GM23338 (cell line): ENCODE measurements around the gene SYNE2. TPM values are rescaled to one million over a fixed set of nuclear protein-coding genes. Genes with fewer than 3 reads are reported as not detected.

Source experiments
- ATAC-seq: fragments of 200-7000 bp; cut with Tn5 transposase; 3 replicates; pipeline ENCODE4 v1.9.1; 2020
- DNase-seq: peaks from one replicate; pipeline ENCODE4 v3.0.0-alpha.2; 2015; ENCODE audit warnings: low spot score
- H2AFZ ChIP-seq: fragments of 200-600 bp; sonication (generic); 2 replicates; pipeline ENCODE4 v1.8.0; 2016; ENCODE audit warnings: antibody characterized with exemption, mild to moderate bottlenecking, moderate library complexity
- H3F3A ChIP-seq: fragments of 200-600 bp; sonication (generic); replicated peaks from 2 replicates; pipeline ENCODE4 v1.8.0; 2017; ENCODE audit warnings: antibody characterized with exemption, mixed run types, low read depth
- H3K27ac ChIP-seq: fragments of 200-600 bp; sonication (generic); 2 replicates; pipeline ENCODE4 v1.6.1; 2016; ENCODE audit warnings: low read depth
- H3K27me3 ChIP-seq: fragments of 200-600 bp; sonication (generic); 2 replicates; pipeline ENCODE4 v1.8.0; 2016; ENCODE audit warnings: mild to moderate bottlenecking, mixed run types, moderate library complexity; ENCODE audit not compliant: insufficient read depth
- H3K36me3 ChIP-seq: fragments of 200-600 bp; sonication (generic); 2 replicates; pipeline ENCODE4 v1.8.0; 2016; ENCODE audit warnings: mild to moderate bottlenecking; ENCODE audit not compliant: insufficient read depth
- H3K4me1 ChIP-seq: fragments of 200-600 bp; sonication (generic); 2 replicates; pipeline ENCODE4 v1.8.0; 2016; ENCODE audit warnings: mild to moderate bottlenecking, moderate library complexity; ENCODE audit not compliant: insufficient read depth
- H3K4me2 ChIP-seq: fragments of 200-600 bp; sonication (generic); 2 replicates; pipeline ENCODE4 v1.7.1; 2017; ENCODE audit warnings: mixed run types
- H3K4me3 ChIP-seq: fragments of 200-600 bp; sonication (generic); 2 replicates; pipeline ENCODE4 v1.6.1; 2016; ENCODE audit warnings: mixed run types
- H3K79me2 ChIP-seq: fragments of 200-600 bp; sonication (generic); replicated peaks from 2 replicates; pipeline ENCODE4 v1.8.0; 2017; ENCODE audit warnings: mild to moderate bottlenecking; ENCODE audit not compliant: insufficient read depth
- H3K9me2 ChIP-seq: fragments of 200-600 bp; sonication (generic); 2 replicates; pipeline ENCODE4 v1.8.0; 2017; ENCODE audit not compliant: insufficient read depth
- H4K20me1 ChIP-seq: fragments of 200-600 bp; sonication (generic); replicated peaks from 2 replicates; pipeline ENCODE4 v1.8.0; 2017; ENCODE audit warnings: mild to moderate bottlenecking; ENCODE audit not compliant: insufficient read depth
- H3K27ac Mint-ChIP-seq: 2 replicates; pipeline ENCODE4 v1.8.0; 2020; ENCODE audit warnings: inconsistent platforms, mild to moderate bottlenecking, moderate library complexity, mixed read lengths
- H3K27me3 Mint-ChIP-seq: 3 replicates; pipeline ENCODE4 v1.8.0; 2022; ENCODE audit warnings: low read depth, mild to moderate bottlenecking, moderate library complexity, mixed read lengths, inconsistent platforms; ENCODE audit not compliant: insufficient read depth, poor library complexity
- H3K36me3 Mint-ChIP-seq: 3 replicates; pipeline ENCODE4 v1.8.0; 2021; ENCODE audit warnings: low read depth, mild to moderate bottlenecking, inconsistent platforms, moderate library complexity, mixed read lengths
- H3K4me1 Mint-ChIP-seq: 3 replicates; pipeline ENCODE4 v1.8.0; 2020; ENCODE audit warnings: mild to moderate bottlenecking, inconsistent platforms, mixed read lengths
- H3K4me3 Mint-ChIP-seq: 3 replicates; pipeline ENCODE4 v1.8.0; 2021; ENCODE audit warnings: moderate library complexity, mild to moderate bottlenecking, inconsistent platforms, mixed read lengths
- H3K9me3 Mint-ChIP-seq: 3 replicates; pipeline ENCODE4 v1.8.0; 2020; ENCODE audit warnings: moderate library complexity, mild to moderate bottlenecking, inconsistent platforms, mixed read lengths
- CREB1 ChIP-seq: fragments of 250-450 bp; sonication (Bioruptor Pico); IDR thresholded peaks from 2 replicates; pipeline ENCODE4 v1.5.0; 2020; ENCODE audit warnings: low read depth, mild to moderate bottlenecking, moderate library complexity
- CTCF ChIP-seq, 2 experiments: fragments of 200-600 bp in 1 of 2; sonication (generic) in 1 of 2; conservative IDR thresholded peaks; 2 replicates each; pipeline versions ENCODE4 v1.5.1 to v1.6.1; 2016 to 2017; ENCODE audit warnings: antibody characterized with exemption in 2 of 2, low read depth in 2 of 2, mild to moderate bottlenecking in 2 of 2, moderate library complexity in 1 of 2
- ETS1 ChIP-seq: IDR thresholded peaks from 2 replicates; pipeline ENCODE4 v1.6.1; 2016; ENCODE audit warnings: antibody characterized with exemption
- EZH2 ChIP-seq: fragments of 200-600 bp; sonication (generic); IDR thresholded peaks from one replicate; pipeline ENCODE4 v1.8.0; 2017; ENCODE audit warnings: antibody characterized with exemption, mild to moderate bottlenecking, low read depth; ENCODE audit not compliant: unreplicated experiment
- EZH2phosphoT487 ChIP-seq: fragments of 200-600 bp; sonication (generic); IDR thresholded peaks from one replicate; pipeline ENCODE4 v1.8.1; 2018; ENCODE audit warnings: antibody characterized with exemption; ENCODE audit not compliant: unreplicated experiment
- NANOG ChIP-seq: IDR thresholded peaks from 2 replicates; pipeline ENCODE4 v1.6.1; 2016; ENCODE audit warnings: antibody characterized with exemption, borderline replicate concordance
- POLR2AphosphoS5 ChIP-seq: IDR thresholded peaks from 2 replicates; pipeline ENCODE4 v1.6.1; 2016; ENCODE audit warnings: antibody characterized with exemption, low read depth
- REST ChIP-seq: IDR thresholded peaks from one replicate; pipeline ENCODE4 v1.6.1; 2018; ENCODE audit warnings: antibody characterized with exemption; ENCODE audit not compliant: unreplicated experiment
- STAT1 ChIP-seq: IDR thresholded peaks from one replicate; pipeline ENCODE4 v1.6.1; 2016; ENCODE audit warnings: antibody characterized with exemption; ENCODE audit not compliant: unreplicated experiment
- ZNF114 ChIP-seq: fragments of 250-450 bp; sonication (Bioruptor Pico); IDR thresholded peaks from 2 replicates; pipeline ENCODE4 v1.5.0; 2020; ENCODE audit warnings: mild to moderate bottlenecking, moderate library complexity
- ZNF331 ChIP-seq: fragments of 250-450 bp; sonication (Bioruptor Pico); IDR thresholded peaks from 2 replicates; pipeline ENCODE4 v1.5.0; 2020; ENCODE audit warnings: low read depth, mild to moderate bottlenecking, moderate library complexity
- polyA plus RNA-seq: library from polyadenylated mRNA; unstranded; fragments of >200 nt; fragmentation: Nextera tagmentation; extraction: Ambion mirVana; gene quantifications from 2 replicates; pipeline ENCODE4 v1.2.1, GENCODE V29; 2016
- total RNA-seq: library from RNA; depleted of rRNA; stranded (reverse); fragments of >200 nt; shearing (Covaris generic); gene quantifications from 2 replicates; pipeline ENCODE4 v1.2.3, GENCODE V29; 2014

The SYNE2 gene
- total and polyA plus RNA-seq, 2 experiments from 2014 or later: 34.3 to 86.5 TPM

GRCh38 chr14:64005822-64006221 is 153.0 kb downstream of the SYNE2 start:
- ATAC-seq (no peak), DNase-seq (no peak)
- Mint-ChIP-seq H3K27ac (no peak overlapping the region), H3K9me3 (no peaks in the 10 kb centered on the region; the same call in 2 of the 3 replicates), H3K27me3 (peaks cover 4% of the 10 kb centered on the region), H3K4me1 (no peaks in the 10 kb centered on the region), H3K4me3 (no peak overlapping the region), H3K36me3 (peaks cover 16% of the 10 kb centered on the region)
- TF ChIP-seq EZH2 (no peak), STAT1 (no peak), ZNF114 (CRISPR knock-in tag) (no peak), NANOG (no peak), EZH2phosphoT487 (no peak), ETS1 (no peak), REST (no peak), CTCF (conservative IDR thresholded peaks at IDR 0.05; ENCODE audit: low read depth in 2 of 2) (no peak), CREB1 (no peak), ZNF331 (no peak), POLR2AphosphoS5 (no peak)
- H3K9me2 ChIP-seq: no peaks in the 10 kb centered on the region
- no peak overlapping the region for H3K4me3 ChIP-seq
- H3K27me3 ChIP-seq: no peaks in the 10 kb centered on the region
- no peak overlapping the region for H3K27ac ChIP-seq
- H3F3A ChIP-seq: no peaks in the 10 kb centered on the region
- H3K36me3 ChIP-seq: no peaks in the 10 kb centered on the region
- 0 out of 2 replicates have a peak, but pooled peaks cover 3% of the 10 kb centered on the region for H4K20me1 ChIP-seq
- H3K4me1 ChIP-seq: no peaks in the 10 kb centered on the region
- no peak overlapping the region for H2AFZ ChIP-seq
- no peaks in the 10 kb centered on the region for H3K79me2 ChIP-seq
- H3K4me2 ChIP-seq: no peak overlapping the region
